Measurements from ENCODE around the gene MGAT3.

MGAT3 gene

GRCh38 chr22:39422101-39422500 lies 34.7 kb upstream of the MGAT3 start:
- no peaks in the 10 kb centered on the region for H3F3A ChIP-seq (ENCODE audit: insufficient read depth)
- no peaks in the 10 kb centered on the region for H3K9me3 ChIP-seq (ENCODE audit: insufficient read depth, low read length)
- no peak overlapping the region for H3K27ac ChIP-seq (ENCODE audit: low read depth, low read length)
- TF ChIP-seq EZH2phosphoT487 (conservative IDR thresholded peaks at IDR 0.05; ENCODE audit: low read length) = no peak
- no peak for TF ChIP-seq CTCF (IDR thresholded peaks at IDR 0.05; ENCODE audit: insufficient read depth, low read length, poor library complexity, severe bottlenecking)
- no peak overlapping the region for H3K4me3 ChIP-seq (ENCODE audit: insufficient read depth, low read length, poor library complexity, severe bottlenecking)
- H4K20me1 ChIP-seq (ENCODE audit: low read depth, low read length) = no peaks in the 10 kb centered on the region
- no peaks in the 10 kb centered on the region for H3K9me2 ChIP-seq (replicated peaks; ENCODE audit: insufficient read depth, low read length)
- H3K9ac ChIP-seq (ENCODE audit: low read length) = no peak overlapping the region
- no peak overlapping the region for H2AFZ ChIP-seq (ENCODE audit: low read depth, low read length, severe bottlenecking)
- no peaks in the 10 kb centered on the region for H3K79me2 ChIP-seq (ENCODE audit: insufficient read depth, low read length)
- no peak overlapping the region for H3K4me2 ChIP-seq (ENCODE audit: low read depth, low read length, poor library complexity, severe bottlenecking)
- H3K36me3 ChIP-seq (ENCODE audit: low read length) = peaks cover 3% of the 10 kb centered on the region; the same call in 1 of the 2 replicates
- H3K27me3 ChIP-seq (ENCODE audit: low read length) = no peaks in the 10 kb centered on the region

- H4K20me1 ChIP-seq (ENCODE audit: low read depth, low read length) = no peaks in the 10 kb centered on the region
- no peak for TF ChIP-seq CTCF (IDR thresholded peaks at IDR 0.05; ENCODE audit: insufficient read depth, low read length, poor library complexity, severe bottlenecking)
- H3K9ac ChIP-seq (ENCODE audit: low read length) = no peak overlapping the region
- no peaks in the 10 kb centered on the region for H3K9me3 ChIP-seq (ENCODE audit: insufficient read depth, low read length)
- H3K9me2 ChIP-seq (replicated peaks; ENCODE audit: insufficient read depth, low read length) = no peaks in the 10 kb centered on the region
- H3K27me3 ChIP-seq (ENCODE audit: low read length) = no peaks in the 10 kb centered on the region
- no peaks in the 10 kb centered on the region for H3K79me2 ChIP-seq (ENCODE audit: insufficient read depth, low read length)
- H3K36me3 ChIP-seq (ENCODE audit: low read length) = peaks cover 3% of the 10 kb centered on the region; the same call in 1 of the 2 replicates
- H2AFZ ChIP-seq (ENCODE audit: low read depth, low read length, severe bottlenecking) = no peak overlapping the region
- no peak overlapping the region for H3K4me3 ChIP-seq (ENCODE audit: insufficient read depth, low read length, poor library complexity, severe bottlenecking)
- no peak overlapping the region for H3K27ac ChIP-seq (ENCODE audit: low read depth, low read length)
- no peaks in the 10 kb centered on the region for H3F3A ChIP-seq (ENCODE audit: insufficient read depth)
- no peak overlapping the region for H3K4me2 ChIP-seq (ENCODE audit: low read depth, low read length, poor library complexity, severe bottlenecking)
Observed at GRCh38 chr22:39422721-39423120, 34.1 kb upstream of the MGAT3 start.

- H3K9me2 ChIP-seq (replicated peaks; ENCODE audit: insufficient read depth, low read length) = no peaks in the 10 kb centered on the region
- no peaks in the 10 kb centered on the region for H4K20me1 ChIP-seq (ENCODE audit: low read depth, low read length)
- H3K9ac ChIP-seq (ENCODE audit: low read length) = no peak overlapping the region
- no peaks in the 10 kb centered on the region for H3K27me3 ChIP-seq (ENCODE audit: low read length)
- H3K9me3 ChIP-seq (ENCODE audit: insufficient read depth, low read length) = no peaks in the 10 kb centered on the region
- H3K79me2 ChIP-seq (ENCODE audit: insufficient read depth, low read length) = no peaks in the 10 kb centered on the region
- no peaks in the 10 kb centered on the region for H3F3A ChIP-seq (ENCODE audit: insufficient read depth)
- H3K4me3 ChIP-seq (ENCODE audit: insufficient read depth, low read length, poor library complexity, severe bottlenecking) = no peak overlapping the region
- TF ChIP-seq CTCF (IDR thresholded peaks at IDR 0.05; ENCODE audit: insufficient read depth, low read length, poor library complexity, severe bottlenecking) (no peak), EZH2phosphoT487 (conservative IDR thresholded peaks at IDR 0.05; ENCODE audit: low read length) (no peak)
- no peak overlapping the region for H3K4me2 ChIP-seq (ENCODE audit: low read depth, low read length, poor library complexity, severe bottlenecking)
- H3K27ac ChIP-seq (ENCODE audit: low read depth, low read length) = no peak overlapping the region
- H2AFZ ChIP-seq (ENCODE audit: low read depth, low read length, severe bottlenecking) = no peak overlapping the region
- H3K36me3 ChIP-seq (ENCODE audit: low read length) = peaks cover 3% of the 10 kb centered on the region; the same call in 1 of the 2 replicates
Observed at GRCh38 chr22:39423976-39424375, 32.8 kb upstream of the MGAT3 start.

Measured in SU-DHL-6 (cell line).